Measurements from ENCODE around the gene SPATA2L. TPM values are rescaled to one million over a fixed set of nuclear protein-coding genes. Genes with fewer than 3 reads are reported as not detected.

SPATA2L gene
- total RNA-seq, 1 donor from 2014 or later = 7.5 TPM

DNA sequence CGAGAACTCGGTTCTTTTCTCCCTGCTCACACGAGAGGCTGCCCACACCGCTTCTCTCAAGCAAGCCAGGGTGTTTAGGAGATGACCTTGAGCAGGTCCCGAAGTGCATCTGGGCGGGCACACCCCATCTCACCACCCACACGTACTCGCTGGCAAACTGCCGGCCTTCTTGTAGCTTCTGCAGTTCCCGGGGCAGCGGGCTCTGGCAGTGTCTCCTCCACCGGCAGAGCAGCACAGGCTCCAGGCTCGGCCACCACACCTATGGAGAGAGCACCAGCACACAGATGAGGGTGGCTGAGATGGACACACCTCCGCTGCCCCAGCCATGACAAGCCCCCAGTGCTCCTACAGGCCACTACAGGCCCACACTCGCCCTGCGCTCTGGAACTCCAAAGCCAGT, 43.3 kb upstream of the SPATA2L start:
- Mint-ChIP-seq H3K4me3 (ENCODE audit: unreplicated experiment) (no peak overlapping the region), H3K4me1 (ENCODE audit: unreplicated experiment) (no peaks in the 10 kb centered on the region), H3K36me3 (ENCODE audit: low read depth, unreplicated experiment) (peaks cover 21% of the 10 kb centered on the region), H3K9me3 (ENCODE audit: unreplicated experiment) (no peaks in the 10 kb centered on the region), H3K27me3 (ENCODE audit: unreplicated experiment) (peaks cover 4% of the 10 kb centered on the region), H3K27ac (ENCODE audit: unreplicated experiment) (no peak overlapping the region)
- no peak for DNase-seq (ENCODE audit: low spot score)
- TF ChIP-seq, protein P1, sequence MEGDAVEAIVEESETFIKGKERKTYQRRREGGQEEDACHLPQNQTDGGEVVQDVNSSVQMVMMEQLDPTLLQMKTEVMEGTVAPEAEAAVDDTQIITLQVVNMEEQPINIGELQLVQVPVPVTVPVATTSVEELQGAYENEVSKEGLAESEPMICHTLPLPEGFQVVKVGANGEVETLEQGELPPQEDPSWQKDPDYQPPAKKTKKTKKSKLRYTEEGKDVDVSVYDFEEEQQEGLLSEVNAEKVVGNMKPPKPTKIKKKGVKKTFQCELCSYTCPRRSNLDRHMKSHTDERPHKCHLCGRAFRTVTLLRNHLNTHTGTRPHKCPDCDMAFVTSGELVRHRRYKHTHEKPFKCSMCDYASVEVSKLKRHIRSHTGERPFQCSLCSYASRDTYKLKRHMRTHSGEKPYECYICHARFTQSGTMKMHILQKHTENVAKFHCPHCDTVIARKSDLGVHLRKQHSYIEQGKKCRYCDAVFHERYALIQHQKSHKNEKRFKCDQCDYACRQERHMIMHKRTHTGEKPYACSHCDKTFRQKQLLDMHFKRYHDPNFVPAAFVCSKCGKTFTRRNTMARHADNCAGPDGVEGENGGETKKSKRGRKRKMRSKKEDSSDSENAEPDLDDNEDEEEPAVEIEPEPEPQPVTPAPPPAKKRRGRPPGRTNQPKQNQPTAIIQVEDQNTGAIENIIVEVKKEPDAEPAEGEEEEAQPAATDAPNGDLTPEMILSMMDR (IDR thresholded peaks at IDR 0.05; ENCODE audit: unreplicated experiment) = no peak

DNA sequence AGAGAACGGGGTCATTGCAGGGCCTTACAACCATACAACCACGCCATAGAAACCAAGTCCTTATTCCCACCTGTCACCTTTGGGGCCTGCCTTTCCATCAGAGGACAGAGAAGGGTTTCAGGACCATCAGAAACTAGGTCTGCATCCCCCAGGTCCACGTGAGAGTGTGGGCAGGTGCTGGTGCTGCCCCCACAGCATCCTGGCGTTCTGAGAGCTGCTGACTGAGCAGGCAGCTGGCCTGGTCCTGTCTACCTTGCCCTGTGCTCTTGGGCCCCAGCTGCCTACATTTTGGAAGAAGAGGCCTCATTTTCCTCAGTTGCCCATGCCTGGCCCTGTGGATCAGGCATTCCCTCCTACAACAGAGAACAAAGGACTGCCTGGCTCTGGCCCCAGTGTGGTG, 41.4 kb upstream of the SPATA2L start:
- peaks cover 20% of the 10 kb centered on the region for H3K36me3 Mint-ChIP-seq (ENCODE audit: low read depth, unreplicated experiment)
- no peak overlapping the region for H3K27ac Mint-ChIP-seq (ENCODE audit: unreplicated experiment)
- no peaks in the 10 kb centered on the region for H3K4me1 Mint-ChIP-seq (ENCODE audit: unreplicated experiment)
- TF ChIP-seq, protein P1 (IDR thresholded peaks at IDR 0.05; ENCODE audit: unreplicated experiment) = no peak
- H3K9me3 Mint-ChIP-seq (ENCODE audit: unreplicated experiment) = no peaks in the 10 kb centered on the region
- no peak overlapping the region for H3K4me3 Mint-ChIP-seq (ENCODE audit: unreplicated experiment)
- no peak for DNase-seq (ENCODE audit: low spot score)
- peaks cover 3% of the 10 kb centered on the region for H3K27me3 Mint-ChIP-seq (ENCODE audit: unreplicated experiment)

DNA sequence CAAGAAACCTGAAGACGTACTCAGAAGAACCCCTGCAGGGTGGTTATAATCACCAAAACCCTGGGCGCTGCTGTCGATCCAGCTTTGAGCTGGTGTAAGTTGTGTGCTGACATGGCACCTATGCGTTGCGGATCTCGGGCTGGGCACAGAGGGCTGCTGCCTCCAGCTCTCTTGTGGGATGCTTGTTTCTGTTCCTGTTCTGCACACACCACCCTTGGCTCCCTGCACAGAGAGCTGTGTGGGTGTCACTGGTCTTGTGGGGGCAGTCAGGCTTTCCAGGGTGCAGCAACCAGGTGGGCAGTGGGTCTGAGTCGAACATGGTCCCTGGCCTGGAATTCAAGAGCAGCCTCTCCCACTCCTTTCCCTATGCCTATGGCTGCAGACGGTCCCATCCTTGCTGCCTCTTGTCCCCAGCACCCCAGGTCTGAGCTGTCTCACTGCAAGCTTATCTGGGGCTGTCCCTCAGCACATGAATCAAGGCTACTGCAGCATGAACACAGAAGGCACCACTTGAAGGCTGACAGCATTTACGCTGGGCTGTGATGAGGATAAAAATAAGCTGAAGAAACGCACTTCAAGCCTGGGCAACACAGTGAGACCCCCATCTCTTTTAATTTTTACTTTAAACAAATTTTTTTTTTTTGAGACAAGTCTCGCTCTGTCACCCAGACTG, 40.0 kb upstream of the SPATA2L start:
- TF ChIP-seq, protein P1 (IDR thresholded peaks at IDR 0.05; ENCODE audit: unreplicated experiment) = no peak

DNA sequence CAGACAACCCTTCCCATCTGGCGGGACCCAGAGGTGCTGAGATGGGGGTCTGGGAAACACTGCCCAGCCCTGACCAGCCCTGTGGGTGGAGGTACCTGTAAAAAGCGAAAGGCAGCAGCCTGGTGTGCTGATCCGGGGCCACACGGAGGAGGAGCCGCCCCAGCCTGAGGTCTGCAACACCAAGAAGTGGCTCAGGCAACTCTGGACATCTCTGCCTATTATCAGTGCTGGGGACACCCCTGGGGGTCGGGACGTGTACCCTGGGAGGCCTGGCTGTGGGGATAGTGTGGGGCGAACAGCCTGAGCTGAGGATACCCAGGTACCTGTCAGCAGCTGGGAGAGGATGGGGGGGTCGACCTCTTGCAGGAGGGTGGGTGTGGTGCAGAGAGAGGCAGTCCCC, 37.9 kb upstream of the SPATA2L start:
- TF ChIP-seq, protein P1 (IDR thresholded peaks at IDR 0.05; ENCODE audit: unreplicated experiment) = no peak
- H3K4me1 Mint-ChIP-seq (ENCODE audit: unreplicated experiment) = no peaks in the 10 kb centered on the region
- no peak for DNase-seq (ENCODE audit: low spot score)
- peaks cover 2% of the 10 kb centered on the region for H3K27me3 Mint-ChIP-seq (ENCODE audit: unreplicated experiment)
- no peak overlapping the region for H3K4me3 Mint-ChIP-seq (ENCODE audit: unreplicated experiment)
- H3K9me3 Mint-ChIP-seq (ENCODE audit: unreplicated experiment) = no peaks in the 10 kb centered on the region
- peaks cover 35% of the 10 kb centered on the region for H3K36me3 Mint-ChIP-seq (ENCODE audit: low read depth, unreplicated experiment)
- no peak overlapping the region for H3K27ac Mint-ChIP-seq (ENCODE audit: unreplicated experiment)

More for the DNA sequence above, 40.0 kb upstream of the SPATA2L start:
- Mint-ChIP-seq H3K27ac (ENCODE audit: unreplicated experiment) (no peak overlapping the region), H3K4me1 (ENCODE audit: unreplicated experiment) (no peaks in the 10 kb centered on the region), H3K4me3 (ENCODE audit: unreplicated experiment) (no peak overlapping the region), H3K27me3 (ENCODE audit: unreplicated experiment) (peaks cover 5% of the 10 kb centered on the region), H3K9me3 (ENCODE audit: unreplicated experiment) (no peaks in the 10 kb centered on the region), H3K36me3 (ENCODE audit: low read depth, unreplicated experiment) (peaks cover 31% of the 10 kb centered on the region)
- DNase-seq (ENCODE audit: low spot score) = no peak

DNA sequence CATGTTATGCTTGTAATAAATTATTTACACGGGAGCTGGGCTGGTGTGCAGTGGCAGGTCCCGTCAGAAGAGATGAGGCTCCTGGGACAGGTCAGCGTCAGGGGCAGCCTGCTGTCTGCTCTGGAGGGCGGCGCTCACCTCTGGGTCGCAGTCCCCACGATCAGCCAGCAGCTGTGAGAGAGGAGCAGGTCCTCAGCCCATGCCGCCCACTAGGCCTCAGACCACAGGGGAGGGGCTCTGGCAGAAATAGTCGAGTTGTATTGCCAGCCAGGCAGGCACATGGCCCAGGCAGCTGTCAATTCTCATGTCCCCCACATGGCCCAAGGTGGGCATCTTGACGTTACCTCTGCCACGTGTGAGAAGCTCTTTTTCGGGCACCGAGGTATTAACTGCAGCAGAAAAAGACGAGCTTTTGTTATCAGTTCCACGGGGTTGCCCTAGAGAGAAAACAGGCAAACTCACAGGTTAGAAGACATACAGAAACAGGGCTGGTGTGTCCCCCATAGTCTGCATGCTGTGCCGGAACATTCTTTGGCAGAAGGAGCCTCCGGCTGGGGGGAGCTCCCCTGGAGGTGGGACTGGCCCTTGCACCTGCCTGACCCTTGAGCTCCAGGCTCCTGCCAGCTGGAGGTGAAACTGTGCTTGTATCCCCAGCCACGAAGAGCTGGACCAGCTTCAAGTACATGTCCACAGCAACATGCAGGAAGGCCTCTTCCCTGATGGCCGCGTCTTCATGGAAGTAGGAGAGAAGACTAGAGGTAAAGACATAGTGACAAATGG, 37.2 kb upstream of the SPATA2L start:
- Mint-ChIP-seq H3K27me3 (ENCODE audit: unreplicated experiment) (peaks cover 2% of the 10 kb centered on the region), H3K4me3 (ENCODE audit: unreplicated experiment) (no peak overlapping the region), H3K9me3 (ENCODE audit: unreplicated experiment) (no peaks in the 10 kb centered on the region), H3K36me3 (ENCODE audit: low read depth, unreplicated experiment) (peaks cover 39% of the 10 kb centered on the region), H3K4me1 (ENCODE audit: unreplicated experiment) (no peaks in the 10 kb centered on the region), H3K27ac (ENCODE audit: unreplicated experiment) (no peak overlapping the region)
- TF ChIP-seq, protein P1 (IDR thresholded peaks at IDR 0.05; ENCODE audit: unreplicated experiment) = no peak
- no peak for DNase-seq (ENCODE audit: low spot score)

Data from endothelial cell (in vitro differentiated cells).